Esophagus muscularis mucosa (tissue), 3 donors: ENCODE results near the gene FRY.
A peak's percentile ranks its signal among the peaks of the same experiment; 100 is the strongest.

Source experiments
- POLR2A ChIP-seq: fragments of 450-650 bp; IDR thresholded peaks from one replicate; pipeline ENCODE4 v1.6.1; 2017; ENCODE audit warnings: antibody characterized with exemption, moderate library complexity, mild to moderate bottlenecking, low read depth
- TF ChIP-seq, protein P1 (sequence below), 3 experiments: fragments of 200-600 bp in 2 of 3; fragments of 450-650 bp in 1 of 3; sonication (generic) in 2 of 3; IDR thresholded peaks; one replicate each; pipeline ENCODE4 v1.5.1; 2017 to 2019; ENCODE audit warnings: antibody characterized with exemption in 3 of 3, mild to moderate bottlenecking in 2 of 3, moderate library complexity in 1 of 3

DNA sequence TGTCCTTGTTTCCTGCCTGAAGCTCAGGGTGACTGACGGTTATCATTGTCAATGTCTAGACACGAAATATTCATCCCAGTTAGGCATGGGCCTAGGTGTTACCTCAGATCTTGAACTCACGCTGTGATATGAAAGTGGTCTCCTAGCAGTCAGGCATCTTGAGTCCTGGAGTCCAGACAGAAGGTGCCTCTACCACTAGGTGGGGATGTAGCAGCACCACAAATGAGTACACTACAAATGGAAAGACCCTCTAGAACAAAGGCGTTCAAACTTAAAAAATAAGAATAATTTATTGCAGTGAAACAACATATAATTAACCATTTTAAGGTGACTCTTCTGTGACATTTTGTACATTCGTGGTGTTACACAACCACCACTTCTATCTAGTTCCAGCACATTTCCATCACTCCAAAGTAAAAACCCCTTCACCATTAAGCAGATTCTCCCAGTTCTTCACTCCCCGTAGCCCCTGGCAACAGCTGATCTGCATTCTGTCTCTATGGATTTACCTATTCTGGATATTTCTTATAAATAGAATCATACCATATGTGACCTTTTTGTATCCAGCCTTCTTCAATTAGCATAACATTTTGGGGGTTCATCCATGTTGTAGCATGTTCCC is 11.9 kb upstream of the FRY start:
- TF ChIP-seq, protein P1, sequence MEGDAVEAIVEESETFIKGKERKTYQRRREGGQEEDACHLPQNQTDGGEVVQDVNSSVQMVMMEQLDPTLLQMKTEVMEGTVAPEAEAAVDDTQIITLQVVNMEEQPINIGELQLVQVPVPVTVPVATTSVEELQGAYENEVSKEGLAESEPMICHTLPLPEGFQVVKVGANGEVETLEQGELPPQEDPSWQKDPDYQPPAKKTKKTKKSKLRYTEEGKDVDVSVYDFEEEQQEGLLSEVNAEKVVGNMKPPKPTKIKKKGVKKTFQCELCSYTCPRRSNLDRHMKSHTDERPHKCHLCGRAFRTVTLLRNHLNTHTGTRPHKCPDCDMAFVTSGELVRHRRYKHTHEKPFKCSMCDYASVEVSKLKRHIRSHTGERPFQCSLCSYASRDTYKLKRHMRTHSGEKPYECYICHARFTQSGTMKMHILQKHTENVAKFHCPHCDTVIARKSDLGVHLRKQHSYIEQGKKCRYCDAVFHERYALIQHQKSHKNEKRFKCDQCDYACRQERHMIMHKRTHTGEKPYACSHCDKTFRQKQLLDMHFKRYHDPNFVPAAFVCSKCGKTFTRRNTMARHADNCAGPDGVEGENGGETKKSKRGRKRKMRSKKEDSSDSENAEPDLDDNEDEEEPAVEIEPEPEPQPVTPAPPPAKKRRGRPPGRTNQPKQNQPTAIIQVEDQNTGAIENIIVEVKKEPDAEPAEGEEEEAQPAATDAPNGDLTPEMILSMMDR (IDR thresholded peaks at IDR 0.05), result peak; percentile 65 to 80 (median 73)
- TF ChIP-seq POLR2A, result no peak
